Trophoblast cell (in vitro differentiated cells and primary cell): ENCODE measurements around the gene NF1.

Experiments used
- DNase-seq, 2 donors: peaks; one replicate each; pipeline ENCODE4 v3.0.0-alpha.2; 2016
- H2AFZ ChIP-seq: 2 replicates; pipeline ENCODE4 v1.6.1; 2013; ENCODE audit warnings: low read length, moderate library complexity, mild to moderate bottlenecking; ENCODE audit not compliant: insufficient read depth, poor library complexity
- H2AK5ac ChIP-seq: 2 replicates; pipeline ENCODE4 v1.6.1; 2013; ENCODE audit warnings: mild to moderate bottlenecking, low read length
- H2BK120ac ChIP-seq: 2 replicates; pipeline ENCODE4 v1.6.1; 2013; ENCODE audit warnings: low read length, mild to moderate bottlenecking, moderate library complexity; ENCODE audit not compliant: insufficient read depth, poor library complexity
- H2BK12ac ChIP-seq: 2 replicates; pipeline ENCODE4 v1.6.1; 2013; ENCODE audit warnings: mild to moderate bottlenecking, low read length, moderate library complexity
- H2BK5ac ChIP-seq: 2 replicates; pipeline ENCODE4 v1.6.1; 2013; ENCODE audit warnings: low read length, low read depth, moderate library complexity, mild to moderate bottlenecking; ENCODE audit not compliant: poor library complexity
- H3K14ac ChIP-seq: 2 replicates; pipeline ENCODE4 v1.6.1; 2013; ENCODE audit warnings: mild to moderate bottlenecking, low read length
- H3K18ac ChIP-seq: 2 replicates; pipeline ENCODE4 v1.6.1; 2013; ENCODE audit warnings: mild to moderate bottlenecking, low read length
- H3K23ac ChIP-seq: 2 replicates; pipeline ENCODE4 v1.6.1; 2013; ENCODE audit warnings: low read length
- H3K27ac ChIP-seq: 2 replicates; pipeline ENCODE4 v1.5.1; 2013; ENCODE audit warnings: low read depth, mild to moderate bottlenecking, inconsistent platforms, low read length, moderate library complexity
- H3K27me3 ChIP-seq: 2 replicates; pipeline ENCODE4 v1.6.1; 2013; ENCODE audit warnings: inconsistent platforms, mild to moderate bottlenecking, low read length, moderate library complexity; ENCODE audit not compliant: insufficient read depth
- H3K36me3 ChIP-seq, 2 experiments: 1 replicate in 1 of 2; 2 replicates in 1 of 2; pipeline ENCODE4 v1.6.1; 2013; ENCODE audit warnings: low read length in 2 of 2, mild to moderate bottlenecking in 2 of 2, moderate library complexity in 1 of 2; ENCODE audit not compliant: insufficient read depth in 2 of 2, control insufficient read depth in 1 of 2
- H3K4ac ChIP-seq: 2 replicates; pipeline ENCODE4 v1.6.1; 2013; ENCODE audit warnings: low read depth, mild to moderate bottlenecking, low read length, moderate library complexity
- H3K4me1 ChIP-seq, 2 experiments: 1 replicate in 1 of 2; 2 replicates in 1 of 2; pipeline ENCODE4 v1.6.1; 2013; ENCODE audit warnings: low read length in 2 of 2, mild to moderate bottlenecking in 2 of 2, moderate library complexity in 1 of 2; ENCODE audit not compliant: insufficient read depth in 2 of 2, control insufficient read depth in 1 of 2
- H3K4me2 ChIP-seq: 2 replicates; pipeline ENCODE4 v1.6.1; 2013; ENCODE audit warnings: inconsistent platforms, mild to moderate bottlenecking, low read length, moderate library complexity
- H3K4me3 ChIP-seq: 2 replicates; pipeline ENCODE4 v1.5.1; 2013; ENCODE audit warnings: mild to moderate bottlenecking, low read depth, low read length, inconsistent platforms
- H3K79me1 ChIP-seq: one replicate; pipeline ENCODE4 v1.6.1; 2013; ENCODE audit warnings: low read length
- H3K79me2 ChIP-seq: 2 replicates; pipeline ENCODE4 v1.6.1; 2013; ENCODE audit warnings: low read length, mild to moderate bottlenecking; ENCODE audit not compliant: control insufficient read depth, insufficient read depth, poor library complexity
- H3K9ac ChIP-seq: 2 replicates; pipeline ENCODE4 v1.6.1; 2013; ENCODE audit warnings: mild to moderate bottlenecking, low read length
- H3K9me3 ChIP-seq: 2 replicates; pipeline ENCODE4 v1.6.1; 2013; ENCODE audit warnings: low read depth, mild to moderate bottlenecking, control low read depth, inconsistent platforms, low read length; ENCODE audit not compliant: insufficient read depth
- H4K12ac ChIP-seq: 2 replicates; pipeline ENCODE4 v1.6.1; 2013; ENCODE audit warnings: low read depth, mild to moderate bottlenecking, low read length, moderate library complexity
- H4K8ac ChIP-seq: 2 replicates; pipeline ENCODE4 v1.6.1; 2013; ENCODE audit warnings: low read depth, mild to moderate bottlenecking, low read length, moderate library complexity
- H4K91ac ChIP-seq: one replicate; pipeline ENCODE4 v1.6.1; 2013; ENCODE audit warnings: low read depth, mild to moderate bottlenecking, low read length, moderate library complexity
- WGBS: extraction: QIAGEN DNeasy Blood & Tissue Kit; methylation state at CpG from one replicate; pipeline ENCODE4 v1.1.7; 2013; ENCODE audit warnings: missing lambda C conversion rate; ENCODE audit not compliant: insufficient read length, insufficient coverage; ENCODE audit errors: extremely low coverage; 5-methylcytosine and 5-hydroxymethylcytosine counted together

NF1 gene

DNA sequence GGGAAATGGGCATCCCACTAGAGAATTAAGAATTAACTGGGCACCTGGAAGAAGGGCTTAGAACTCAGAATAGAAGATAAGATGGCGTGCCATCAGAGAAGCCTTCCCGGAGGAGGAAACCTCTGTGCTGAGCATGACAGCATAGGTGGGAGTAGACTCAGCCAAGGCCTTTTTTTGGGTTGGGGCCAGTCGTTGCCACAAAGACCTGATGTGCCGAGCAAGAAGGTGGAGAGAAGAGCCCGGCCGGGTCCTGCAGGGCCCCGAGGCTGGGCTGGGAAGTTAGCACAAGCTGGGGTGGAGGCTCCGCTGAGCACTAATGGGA lies 295.6 kb downstream of the NF1 start:
- Histone ChIP-seq H3K4me2 (no peak overlapping the region), H3K4me1 (peaks cover 3 to 7% of the 10 kb centered on the region in 2 experiments), H3K4ac (no peak overlapping the region), H3K4me3 (no peak overlapping the region), H3K23ac (no peak overlapping the region), H3K27ac (no peak overlapping the region), H2AFZ (no peak overlapping the region), H4K12ac (no peak overlapping the region), H3K14ac (no peak overlapping the region), H2BK12ac (no peak overlapping the region), H3K79me2 (no peaks in the 10 kb centered on the region), H3K27me3 (peaks cover 22% of the 10 kb centered on the region), H2BK5ac (no peak overlapping the region), H3K79me1 (no peaks in the 10 kb centered on the region), H3K18ac (no peak overlapping the region), H3K9me3 (peaks cover 1% of the 10 kb centered on the region), H2BK120ac (no peak overlapping the region), H3K9ac (no peak overlapping the region), H4K8ac (no peak overlapping the region), H4K91ac (no peak overlapping the region), H3K36me3 (no peaks in the 10 kb centered on the region), H2AK5ac (no peak overlapping the region)
- no peak for DNase-seq
- WGBS, result no CpG with 5 or more reads among the region's 8 CpGs

DNA sequence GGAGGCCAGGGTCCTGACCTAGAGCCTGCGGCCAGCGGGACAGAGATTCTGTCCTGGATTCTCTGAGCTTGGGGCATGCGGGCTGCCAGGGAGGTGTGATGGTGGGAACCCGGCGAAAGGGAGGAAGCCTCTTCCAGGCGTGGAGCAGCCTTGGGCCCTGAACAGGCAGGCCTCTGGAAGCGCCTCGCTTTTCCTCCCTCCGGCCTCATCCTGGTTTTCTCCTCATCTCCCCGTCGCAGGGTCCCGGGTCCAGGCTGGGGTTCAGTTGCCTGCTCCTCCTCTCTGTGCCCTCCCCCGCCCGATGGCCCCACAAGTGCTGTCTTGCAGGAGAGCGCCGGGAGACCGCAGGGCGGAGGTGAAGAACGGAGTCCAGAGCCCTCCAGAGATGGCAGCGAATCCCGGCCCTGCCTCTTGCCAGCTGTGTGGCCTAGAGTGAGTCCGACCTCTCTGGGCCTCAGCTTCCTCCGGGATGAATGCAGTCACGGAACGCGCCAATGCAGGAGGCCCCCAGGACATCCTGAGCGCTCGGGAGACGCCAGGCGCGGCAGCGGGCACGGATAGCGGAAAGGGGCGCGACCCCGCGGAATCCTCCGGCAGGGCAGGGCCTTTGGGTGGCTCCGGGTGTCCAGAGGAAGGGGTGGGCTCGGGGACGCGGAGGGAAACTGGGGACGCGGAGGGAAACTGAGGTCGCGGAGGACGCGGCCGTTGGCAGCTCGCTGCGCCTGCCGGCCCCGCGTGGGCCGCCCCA lies 296.1 kb downstream of the NF1 start:
- H3K79me2 ChIP-seq, result no peaks in the 10 kb centered on the region
- H4K8ac ChIP-seq, result no peak overlapping the region
- H2AK5ac ChIP-seq, result no peak overlapping the region
- no peak overlapping the region for H2BK5ac ChIP-seq
- H3K23ac ChIP-seq, result no peak overlapping the region
- H4K91ac ChIP-seq, result peak overlapping the region; percentile 19
- no peaks in the 10 kb centered on the region for H3K79me1 ChIP-seq
- no peak overlapping the region for H4K12ac ChIP-seq
- no CpG with 5 or more reads among the region's 56 CpGs for WGBS
- H2AFZ ChIP-seq, result peak overlapping the region; percentile 69
- H3K4ac ChIP-seq, result no peak overlapping the region
- no peak overlapping the region for H3K27ac ChIP-seq
- H3K4me3 ChIP-seq, result peak overlapping the region; percentile 48
- H3K36me3 ChIP-seq, result no peaks in the 10 kb centered on the region
- peak overlapping the region; percentile 17 for H3K18ac ChIP-seq
- H2BK12ac ChIP-seq, result no peak overlapping the region
- no peak overlapping the region for H3K9ac ChIP-seq
- DNase-seq, result peak; percentile 63 to 67
- peaks cover 22% of the 10 kb centered on the region for H3K27me3 ChIP-seq
- H3K4me1 ChIP-seq, result peaks cover 3 to 7% of the 10 kb centered on the region in 2 experiments
- H3K14ac ChIP-seq, result peak overlapping the region; percentile 32
- no peak overlapping the region for H2BK120ac ChIP-seq
- H3K4me2 ChIP-seq, result peak overlapping the region; percentile 46
- H3K9me3 ChIP-seq, result peaks cover 1% of the 10 kb centered on the region

DNA sequence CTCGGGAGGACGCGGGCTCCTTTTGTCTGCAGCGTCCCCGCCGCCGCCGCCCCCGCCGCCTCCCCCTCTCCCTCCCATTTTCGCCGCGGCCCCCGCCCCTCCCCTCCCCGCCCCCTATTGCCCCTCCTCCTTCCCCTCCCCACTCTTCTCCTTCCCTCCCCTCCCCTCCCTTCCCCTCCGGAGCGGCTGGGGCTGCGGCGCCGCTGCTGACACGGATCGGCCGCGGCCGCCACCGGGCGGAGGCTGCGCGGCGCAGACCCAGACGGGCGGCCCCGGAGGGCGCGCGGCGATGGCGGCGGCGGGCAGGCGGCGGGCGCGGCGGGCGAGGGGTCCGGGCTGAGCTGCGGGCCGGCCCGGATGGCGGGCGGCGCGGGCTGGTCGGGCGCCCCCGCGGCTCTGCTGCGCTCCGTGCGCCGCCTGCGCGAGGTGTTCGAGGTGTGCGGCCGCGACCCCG lies 296.7 kb downstream of the NF1 start, which contains the start of gene RAB11FIP4:
Gene RAB11FIP4, plus strand, starts transcription at position 180 of the 454 bp plus-strand sequence. Its CDS starts 178 bp downstream, at position 358.
- Histone ChIP-seq H3K4me3 (peak within 1 kb of the TSS; percentile 68), H3K18ac (peak within 1 kb of the TSS; percentile 17), H4K8ac (no peak within 1 kb of the TSS), H3K27me3 (peaks cover 22% of the 10 kb centered on the region), H3K9ac (no peak within 1 kb of the TSS), H2BK120ac (no peak within 1 kb of the TSS), H3K36me3 (no peaks in the 10 kb centered on the region), H3K9me3 (peaks cover 1% of the 10 kb centered on the region), H3K79me1 (no peaks in the 10 kb centered on the region), H2BK12ac (no peak within 1 kb of the TSS), H4K12ac (no peak within 1 kb of the TSS), H3K4ac (no peak within 1 kb of the TSS), H2AFZ (peak within 1 kb of the TSS; percentile 69), H3K14ac (peak within 1 kb of the TSS; percentile 32), H2AK5ac (no peak within 1 kb of the TSS), H2BK5ac (no peak within 1 kb of the TSS), H4K91ac (peak within 1 kb of the TSS; percentile 19), H3K79me2 (no peaks in the 10 kb centered on the region), H3K27ac (no peak within 1 kb of the TSS), H3K23ac (no peak within 1 kb of the TSS), H3K4me2 (peak within 1 kb of the TSS; percentile 76), H3K4me1 (peaks cover 3 to 7% of the 10 kb centered on the region in 2 experiments)
- no CpG with 5 or more reads among the region's 69 CpGs for WGBS
- no peak for DNase-seq

DNA sequence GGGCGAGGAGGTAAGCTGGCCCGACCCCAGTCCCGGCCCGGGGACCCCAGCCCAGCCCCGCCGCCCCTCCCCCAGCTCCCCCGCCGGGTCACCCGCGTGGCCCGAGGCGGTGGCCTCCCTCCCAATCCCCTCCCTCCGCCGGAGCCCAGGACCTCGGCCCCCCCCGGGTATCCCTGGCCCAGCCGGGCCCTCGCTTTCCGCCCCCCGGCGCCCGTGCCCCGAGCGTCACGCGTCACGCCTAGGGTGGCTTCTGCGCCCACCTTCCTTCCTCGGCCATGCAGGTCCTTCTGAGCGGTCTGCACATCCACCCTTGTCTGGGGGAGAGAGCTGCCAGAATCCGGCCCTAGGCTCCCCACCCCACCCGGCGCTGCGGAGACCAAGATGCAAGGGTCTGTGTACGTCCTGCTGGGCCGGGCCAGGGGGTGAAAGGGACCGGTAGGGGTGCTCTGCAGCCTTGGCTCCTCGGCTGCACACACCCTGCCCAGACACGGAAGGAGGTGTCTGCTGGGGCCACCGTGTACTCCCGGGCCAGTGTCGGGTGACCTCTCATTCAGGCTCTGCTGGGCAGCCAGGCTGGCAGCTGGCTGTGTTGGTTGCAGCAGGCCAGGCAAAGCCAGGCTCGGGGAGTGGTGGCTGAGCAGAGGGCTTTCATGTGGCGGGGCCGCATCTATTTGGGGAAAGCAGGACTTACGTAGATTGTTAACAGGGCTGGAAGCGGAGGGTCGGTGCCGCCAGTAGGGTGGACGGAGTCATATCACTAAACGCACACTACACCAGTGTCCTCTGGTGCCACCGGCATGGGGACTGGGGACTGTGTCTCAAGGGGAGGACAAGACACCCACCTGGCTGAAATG lies 297.5 kb downstream of the NF1 start:
- no peak overlapping the region for H2BK12ac ChIP-seq
- WGBS, result no CpG with 5 or more reads among the region's 52 CpGs
- no peaks in the 10 kb centered on the region for H3K79me1 ChIP-seq
- peaks cover 22% of the 10 kb centered on the region for H3K27me3 ChIP-seq
- no peak overlapping the region for H2AFZ ChIP-seq
- H4K8ac ChIP-seq, result no peak overlapping the region
- no peak overlapping the region for H3K9ac ChIP-seq
- H3K36me3 ChIP-seq, result no peaks in the 10 kb centered on the region
- H2BK120ac ChIP-seq, result no peak overlapping the region
- H3K4me3 ChIP-seq, result peak overlapping the region; percentile 68
- H3K79me2 ChIP-seq, result no peaks in the 10 kb centered on the region
- H3K4me2 ChIP-seq, result peak overlapping the region; percentile 76
- H3K4ac ChIP-seq, result no peak overlapping the region
- H3K18ac ChIP-seq, result no peak overlapping the region
- H3K27ac ChIP-seq, result no peak overlapping the region
- peaks cover 3 to 7% of the 10 kb centered on the region in 2 experiments for H3K4me1 ChIP-seq
- H2BK5ac ChIP-seq, result no peak overlapping the region
- no peak overlapping the region for H2AK5ac ChIP-seq
- H4K12ac ChIP-seq, result no peak overlapping the region
- DNase-seq, result no peak
- H4K91ac ChIP-seq, result no peak overlapping the region
- H3K23ac ChIP-seq, result no peak overlapping the region
- H3K14ac ChIP-seq, result no peak overlapping the region
- H3K9me3 ChIP-seq, result peaks cover 1% of the 10 kb centered on the region
